ENCODE measurements around the gene GYS2. TPM values are rescaled to one million over a fixed set of nuclear protein-coding genes. Genes with fewer than 3 reads are reported as not detected.

GYS2 gene
- total RNA-seq, 2 experiments from 2014 or later = 0.22 TPM; not detected in 1

DNA sequence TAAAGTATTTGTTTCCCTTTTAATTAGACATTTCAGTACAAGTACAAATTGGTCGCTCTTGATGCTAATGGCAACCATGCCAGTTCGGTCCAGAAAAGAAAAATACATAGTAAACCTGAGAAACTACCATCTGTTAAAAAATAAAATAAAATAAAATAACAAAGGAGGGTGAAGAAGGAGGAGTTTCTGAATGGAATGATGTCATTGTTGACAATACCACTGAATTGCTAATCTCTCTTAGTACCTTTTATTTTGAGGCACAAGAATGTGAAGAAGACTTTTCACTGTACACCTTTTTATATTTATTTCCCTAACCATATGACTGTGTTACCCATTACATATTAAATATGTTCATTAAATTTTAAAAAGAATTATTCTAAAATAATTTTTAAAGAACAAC, 59.1 kb downstream of the GYS2 start:
- no peaks in the 10 kb centered on the region for H3K36me3 Mint-ChIP-seq (ENCODE audit: low read depth)
- no peak overlapping the region for H3K4me3 ChIP-seq (ENCODE audit: low read length)
- H3K36me3 ChIP-seq (ENCODE audit: insufficient read depth, low read length) = no peaks in the 10 kb centered on the region
- H3K4me3 Mint-ChIP-seq = no peak overlapping the region
- intact Hi-C loops (cut with DNase I, micrococcal nuclease) = no loop called here
- POLR2A ChIA-PET = no interaction called here
- H3K4me1 ChIP-seq (ENCODE audit: insufficient read depth, low read length) = no peaks in the 10 kb centered on the region
- no peak overlapping the region for H3K27ac ChIP-seq (ENCODE audit: low read depth in 1 of 2, low read length in 2 of 2)
- CTCF ChIA-PET = no interaction called here
- no peaks in the 10 kb centered on the region for H3K4me1 Mint-ChIP-seq (ENCODE audit: low read depth)
- H3K27ac Mint-ChIP-seq = no peak overlapping the region
- DNase-seq = no peak
- TF ChIP-seq CTCF (IDR thresholded peaks at IDR 0.05) = no peak
- no peaks in the 10 kb centered on the region for H3K9me3 Mint-ChIP-seq
- no peaks in the 10 kb centered on the region for H3K27me3 Mint-ChIP-seq
- ATAC-seq (ENCODE audit: poor library complexity) = no peak
- H3K27me3 ChIP-seq (ENCODE audit: control insufficient read depth in 1 of 2, insufficient read depth in 2 of 2, low read length in 2 of 2) = no peaks in the 10 kb centered on the region
- H3K9me3 ChIP-seq (ENCODE audit: control insufficient read depth in 1 of 2, insufficient read depth in 1 of 2, low read length in 2 of 2) = no peaks in the 10 kb centered on the region

DNA sequence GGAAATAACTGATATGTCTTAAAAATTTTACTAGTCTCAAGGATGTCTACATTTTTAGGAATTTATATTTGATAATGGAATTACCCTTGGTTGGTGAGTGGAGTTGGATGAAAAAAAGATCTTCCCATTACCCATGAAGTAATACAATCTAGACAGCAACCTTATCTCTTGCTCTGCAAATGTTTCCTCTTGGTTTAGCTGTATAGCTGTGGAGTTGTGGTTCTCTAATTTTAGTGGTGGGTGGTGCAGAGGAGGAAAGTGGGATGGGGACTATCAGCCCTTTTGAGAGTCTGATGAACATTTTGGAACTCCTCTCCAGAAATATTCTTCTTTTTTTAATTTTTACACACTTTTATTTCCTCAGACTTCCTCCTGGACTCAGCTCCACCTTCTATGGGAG, 61.5 kb downstream of the GYS2 start:
- H3K4me1 Mint-ChIP-seq (ENCODE audit: low read depth) = no peaks in the 10 kb centered on the region
- DNase-seq = no peak
- Histone ChIP-seq H3K4me1 (ENCODE audit: insufficient read depth, low read length) (no peaks in the 10 kb centered on the region), H3K27me3 (ENCODE audit: control insufficient read depth in 1 of 2, insufficient read depth in 2 of 2, low read length in 2 of 2) (no peaks in the 10 kb centered on the region), H3K27ac (ENCODE audit: low read depth in 1 of 2, low read length in 2 of 2) (no peak overlapping the region), H3K4me3 (ENCODE audit: low read length) (no peak overlapping the region), H3K36me3 (ENCODE audit: insufficient read depth, low read length) (no peaks in the 10 kb centered on the region), H3K9me3 (ENCODE audit: control insufficient read depth in 1 of 2, insufficient read depth in 1 of 2, low read length in 2 of 2) (no peaks in the 10 kb centered on the region)
- H3K36me3 Mint-ChIP-seq (ENCODE audit: low read depth) = no peaks in the 10 kb centered on the region
- no peak for ATAC-seq (ENCODE audit: poor library complexity)
- ChIA-PET POLR2A (no interaction called here), CTCF (no interaction called here)
- intact Hi-C loops (cut with DNase I, micrococcal nuclease) = no loop called here
- H3K27me3 Mint-ChIP-seq = no peaks in the 10 kb centered on the region
- no peak overlapping the region for H3K27ac Mint-ChIP-seq
- H3K4me3 Mint-ChIP-seq = no peak overlapping the region
- TF ChIP-seq CTCF (IDR thresholded peaks at IDR 0.05) = no peak
- no peaks in the 10 kb centered on the region for H3K9me3 Mint-ChIP-seq

GRCh38 chr12:21542403-21542802, 62.2 kb downstream of the GYS2 start:
- no peak overlapping the region for H3K27ac Mint-ChIP-seq
- ChIA-PET CTCF (no interaction called here), POLR2A (no interaction called here)
- H3K9me3 Mint-ChIP-seq = no peaks in the 10 kb centered on the region
- H3K9me3 ChIP-seq (ENCODE audit: control insufficient read depth in 1 of 2, insufficient read depth in 1 of 2, low read length in 2 of 2) = no peaks in the 10 kb centered on the region
- no peaks in the 10 kb centered on the region for H3K36me3 ChIP-seq (ENCODE audit: insufficient read depth, low read length)
- H3K4me1 ChIP-seq (ENCODE audit: insufficient read depth, low read length) = no peaks in the 10 kb centered on the region
- H3K27me3 Mint-ChIP-seq = no peaks in the 10 kb centered on the region
- H3K4me3 ChIP-seq (ENCODE audit: low read length) = no peak overlapping the region
- H3K4me1 Mint-ChIP-seq (ENCODE audit: low read depth) = no peaks in the 10 kb centered on the region
- no peaks in the 10 kb centered on the region for H3K27me3 ChIP-seq (ENCODE audit: control insufficient read depth in 1 of 2, insufficient read depth in 2 of 2, low read length in 2 of 2)
- H3K4me3 Mint-ChIP-seq = no peak overlapping the region
- DNase-seq (no peak), ATAC-seq (ENCODE audit: poor library complexity) (no peak)
- intact Hi-C loops (cut with DNase I, micrococcal nuclease) = no loop called here
- no peak for TF ChIP-seq CTCF (IDR thresholded peaks at IDR 0.05)
- H3K36me3 Mint-ChIP-seq (ENCODE audit: low read depth) = no peaks in the 10 kb centered on the region
- no peak overlapping the region for H3K27ac ChIP-seq (ENCODE audit: low read depth in 1 of 2, low read length in 2 of 2)

All from CD4-positive, alpha-beta T cell (primary cell).